ENCODE results near the gene PTPRJ.

DNA sequence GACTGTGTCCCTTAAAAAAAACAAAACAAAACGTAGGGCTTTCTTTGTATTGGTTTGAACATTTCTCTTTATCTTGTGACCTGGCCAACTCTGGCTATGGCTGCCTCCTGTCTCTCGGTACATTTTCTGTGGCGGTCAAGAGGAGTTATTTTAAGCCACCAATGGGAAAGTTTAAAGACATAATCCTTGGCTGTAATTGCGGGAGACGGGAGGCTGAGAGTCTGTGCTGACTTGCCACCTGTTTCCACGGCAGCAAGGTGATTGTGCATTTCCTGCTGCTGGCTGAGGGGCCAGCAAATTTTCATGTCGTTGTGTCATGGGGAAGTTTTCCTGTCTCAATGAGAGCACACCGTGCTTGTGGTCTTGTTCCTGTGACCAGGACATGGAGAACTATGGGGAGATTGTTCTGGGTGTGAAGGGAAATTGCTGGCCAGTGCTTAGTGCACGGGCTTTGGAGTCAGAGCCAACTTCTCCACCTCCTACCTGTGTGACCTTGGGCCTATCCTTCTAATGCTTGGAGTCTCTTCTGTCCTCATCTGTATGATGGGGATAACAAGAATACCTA is 11.0 kb downstream of the PTPRJ start:
- TF ChIP-seq CTCF (conservative IDR thresholded peaks at IDR 0.05; ENCODE audit: low read depth, low read length) (no peak), EZH2 (IDR thresholded peaks at IDR 0.05; ENCODE audit: borderline replicate concordance, low read depth, low read length, poor library complexity, severe bottlenecking) (no peak)

Data from A673 (cell line).